ENCODE data around the gene NOC4L. TPM values are rescaled to one million over a fixed set of nuclear protein-coding genes. Genes with fewer than 3 reads are reported as not detected.
"Not testable (repeated sequence)": the region's sequence is repeated elsewhere in the genome, so short reads cannot be mapped to it uniquely, and the experiment has no call there.

The NOC4L gene
- total RNA-seq, 1 donor from 2014 or later: 29.1 TPM

- Mint-ChIP-seq H3K4me1 (no peaks in the 10 kb centered on the region), H3K27ac (no peak overlapping the region), H3K36me3 (ENCODE audit: low read depth) (peaks cover 35% of the 10 kb centered on the region), H3K9me3 (peaks cover 8% of the 10 kb centered on the region), H3K4me3 (no peak overlapping the region), H3K27me3 (no peaks in the 10 kb centered on the region)
- POLR2A ChIA-PET: no interaction called here
- no peak for DNase-seq
- intact Hi-C loops (cut with micrococcal nuclease): no loop called here
- TF ChIP-seq CTCF (IDR thresholded peaks at IDR 0.05): no peak
- ATAC-seq (ENCODE audit: low read depth): no peak
- CTCF ChIA-PET: no interaction called here
Observed at GRCh38 chr12:132130690-132131089, 13.6 kb upstream of the NOC4L start.

- intact Hi-C loops (cut with micrococcal nuclease): no loop called here
- Mint-ChIP-seq H3K36me3 (ENCODE audit: low read depth) (peaks cover 30% of the 10 kb centered on the region), H3K4me3 (no peak overlapping the region), H3K27ac (no peak overlapping the region), H3K27me3 (no peaks in the 10 kb centered on the region), H3K4me1 (no peaks in the 10 kb centered on the region), H3K9me3 (peaks cover 8% of the 10 kb centered on the region)
- ATAC-seq (ENCODE audit: low read depth): no peak
- DNase-seq: no peak
- ChIA-PET POLR2A (no interaction called here), CTCF (no interaction called here)
- TF ChIP-seq CTCF (IDR thresholded peaks at IDR 0.05): no peak
Observed at GRCh38 chr12:132131229-132131628, 13.0 kb upstream of the NOC4L start.

GRCh38 chr12:132131952-132132351, 12.3 kb upstream of the NOC4L start:
- ChIA-PET CTCF (no interaction called here), POLR2A (no interaction called here)
- H3K27me3 Mint-ChIP-seq: no peaks in the 10 kb centered on the region
- no peak for ATAC-seq (ENCODE audit: low read depth)
- no peak overlapping the region for H3K4me3 Mint-ChIP-seq
- H3K4me1 Mint-ChIP-seq: no peaks in the 10 kb centered on the region
- H3K36me3 Mint-ChIP-seq (ENCODE audit: low read depth): peaks cover 23% of the 10 kb centered on the region
- no peak overlapping the region for H3K27ac Mint-ChIP-seq
- intact Hi-C loops (cut with micrococcal nuclease): no loop called here
- TF ChIP-seq CTCF (IDR thresholded peaks at IDR 0.05): no peak
- H3K9me3 Mint-ChIP-seq: peaks cover 8% of the 10 kb centered on the region
- DNase-seq: no peak

- ChIA-PET POLR2A (no interaction called here), CTCF (no interaction called here)
- ATAC-seq (ENCODE audit: low read depth) (no peak), DNase-seq (no peak)
- intact Hi-C loops (cut with micrococcal nuclease): no loop called here
- Mint-ChIP-seq H3K4me1 (no peaks in the 10 kb centered on the region), H3K36me3 (ENCODE audit: low read depth) (peaks cover 21% of the 10 kb centered on the region), H3K27ac (no peak overlapping the region), H3K27me3 (no peaks in the 10 kb centered on the region), H3K4me3 (no peak overlapping the region), H3K9me3 (peaks cover 7% of the 10 kb centered on the region)
- no peak for TF ChIP-seq CTCF (IDR thresholded peaks at IDR 0.05)
Observed at GRCh38 chr12:132132609-132133430, 11.4 kb upstream of the NOC4L start.

- H3K4me1 Mint-ChIP-seq: no peaks in the 10 kb centered on the region
- ATAC-seq (ENCODE audit: low read depth) (no peak), DNase-seq (no peak)
- H3K27ac Mint-ChIP-seq: no peak overlapping the region
- CTCF ChIA-PET: no interaction called here
- no peak for TF ChIP-seq CTCF (IDR thresholded peaks at IDR 0.05)
- H3K4me3 Mint-ChIP-seq: no peak overlapping the region
- POLR2A ChIA-PET: no interaction called here
- intact Hi-C loops (cut with micrococcal nuclease): no loop called here
- H3K9me3 Mint-ChIP-seq: no peaks in the 10 kb centered on the region
- H3K27me3 Mint-ChIP-seq: no peaks in the 10 kb centered on the region
- peaks cover 18% of the 10 kb centered on the region for H3K36me3 Mint-ChIP-seq (ENCODE audit: low read depth)
Observed at GRCh38 chr12:132133952-132134652, 10.2 kb upstream of the NOC4L start.

- ATAC-seq (ENCODE audit: low read depth); intact Hi-C loops (cut with micrococcal nuclease); H3K27ac Mint-ChIP-seq; CTCF ChIA-PET; DNase-seq; H3K4me3 Mint-ChIP-seq; H3K9me3 Mint-ChIP-seq; POLR2A ChIA-PET; H3K27me3 Mint-ChIP-seq; H3K4me1 Mint-ChIP-seq: not testable (repeated sequence)
- H3K36me3 Mint-ChIP-seq (ENCODE audit: low read depth): peaks cover 20% of the 10 kb centered on the region
Observed at GRCh38 chr12:132134653-132135183, 9.5 kb upstream of the NOC4L start.

- DNase-seq; ATAC-seq (ENCODE audit: low read depth); H3K9me3 Mint-ChIP-seq; H3K4me1 Mint-ChIP-seq; CTCF ChIA-PET; POLR2A ChIA-PET; H3K27ac Mint-ChIP-seq; H3K4me3 Mint-ChIP-seq; H3K27me3 Mint-ChIP-seq; intact Hi-C loops (cut with micrococcal nuclease): not testable (repeated sequence)
- peaks cover 27% of the 10 kb centered on the region for H3K36me3 Mint-ChIP-seq (ENCODE audit: low read depth)
Observed at GRCh38 chr12:132136226-132136625, 8.0 kb upstream of the NOC4L start.
